GM21737 (cell line): ENCODE measurements around the gene FMN1.

Experiments
- ATAC-seq: cut with Tn5 transposase; IDR thresholded peaks from one replicate; pipeline ENCODE4 v1.9.1; 2021; ENCODE audit warnings: mild to moderate bottlenecking, moderate library complexity; ENCODE audit not compliant: unreplicated experiment

Gene FMN1

DNA sequence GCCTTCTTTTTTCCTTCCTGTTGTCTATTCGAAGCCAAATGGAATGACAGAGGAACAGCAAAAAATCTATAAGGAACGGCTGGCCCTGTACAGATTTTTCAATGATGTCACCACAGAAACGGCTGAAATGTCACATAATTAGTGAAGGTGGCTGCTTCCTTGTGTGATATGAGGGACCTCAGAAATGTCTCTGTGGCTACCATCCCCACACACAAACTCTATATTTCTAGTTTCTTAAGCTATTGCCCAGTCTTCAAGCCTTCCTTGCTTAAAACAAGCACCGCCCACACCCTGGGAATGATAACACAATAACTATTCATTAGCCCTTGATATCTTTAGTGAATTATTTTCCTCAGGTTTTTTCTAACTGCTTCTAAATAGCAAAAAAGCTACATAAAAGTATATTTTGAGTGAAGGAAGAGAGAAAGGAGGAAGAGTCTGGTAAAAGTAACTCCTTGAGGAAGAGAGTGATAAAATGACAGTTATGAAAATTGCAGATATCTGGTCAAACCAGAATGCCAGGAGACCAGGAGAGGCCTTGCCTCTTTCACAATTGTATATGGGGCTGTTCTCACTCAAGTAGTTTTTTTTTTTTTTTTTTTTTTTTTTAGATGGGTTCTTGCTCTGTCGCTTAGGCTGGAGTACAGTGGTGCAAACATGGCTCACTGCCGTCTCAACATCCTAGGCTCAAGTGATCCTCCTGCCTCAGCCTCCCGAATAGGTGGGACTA lies 38.7 kb downstream of the FMN1 start:
- no peak for ATAC-seq

DNA sequence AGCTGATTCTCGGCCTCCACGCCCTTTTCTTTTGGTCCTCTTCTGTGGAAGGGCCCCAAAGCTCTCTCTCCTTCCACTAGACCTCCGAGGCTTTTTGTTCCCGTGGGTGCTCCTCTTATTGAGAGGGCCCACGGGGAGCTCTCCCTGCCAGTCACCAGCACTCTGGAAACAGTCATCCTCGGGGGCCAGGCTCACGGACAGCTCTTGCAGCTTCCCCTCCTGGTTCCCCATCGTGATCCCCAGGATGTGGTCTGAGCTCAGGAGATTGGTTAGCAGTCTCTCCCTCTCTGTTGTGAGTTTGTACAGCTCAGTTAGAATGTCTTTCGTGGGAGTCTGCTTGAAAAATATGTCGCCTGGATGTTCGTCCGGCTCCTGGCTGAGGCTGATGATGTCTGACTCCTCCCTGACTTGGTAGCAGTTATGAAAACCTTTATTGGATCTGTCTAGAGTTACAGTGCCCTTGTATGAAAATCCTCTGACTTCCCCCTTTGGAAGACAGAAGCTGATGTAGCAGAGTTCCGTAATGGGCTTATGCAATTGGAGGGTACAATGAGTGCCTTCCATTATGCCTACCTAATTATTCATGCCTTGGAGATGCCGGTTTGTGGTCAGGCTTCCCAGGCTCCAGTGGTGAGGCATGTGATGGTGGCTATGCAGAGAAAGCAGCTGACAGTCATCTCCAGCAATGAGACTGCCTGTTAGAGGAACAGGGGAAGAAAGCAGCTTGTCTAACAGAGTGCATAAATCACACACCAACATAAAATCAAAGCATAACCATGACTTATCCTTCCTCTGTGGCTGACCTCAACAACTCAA lies 40.0 kb downstream of the FMN1 start:
- no peak for ATAC-seq

- ATAC-seq: no peak
Measured at GRCh38 chr15:33153548-33153947, 41.0 kb downstream of the FMN1 start.

GRCh38 chr15:33152502-33153109 lies 41.9 kb downstream of the FMN1 start:
- ATAC-seq: no peak

GRCh38 chr15:33150971-33151370 lies 43.5 kb downstream of the FMN1 start:
- ATAC-seq: no peak

- no peak for ATAC-seq
Measured at GRCh38 chr15:33150431-33150941, 44.0 kb downstream of the FMN1 start.

GRCh38 chr15:33149919-33150318 lies 44.6 kb downstream of the FMN1 start:
- no peak for ATAC-seq

- no peak for ATAC-seq
Measured at GRCh38 chr15:33148129-33148751, 46.3 kb downstream of the FMN1 start.

GRCh38 chr15:33146051-33146450 lies 48.5 kb downstream of the FMN1 start:
- ATAC-seq: no peak

DNA sequence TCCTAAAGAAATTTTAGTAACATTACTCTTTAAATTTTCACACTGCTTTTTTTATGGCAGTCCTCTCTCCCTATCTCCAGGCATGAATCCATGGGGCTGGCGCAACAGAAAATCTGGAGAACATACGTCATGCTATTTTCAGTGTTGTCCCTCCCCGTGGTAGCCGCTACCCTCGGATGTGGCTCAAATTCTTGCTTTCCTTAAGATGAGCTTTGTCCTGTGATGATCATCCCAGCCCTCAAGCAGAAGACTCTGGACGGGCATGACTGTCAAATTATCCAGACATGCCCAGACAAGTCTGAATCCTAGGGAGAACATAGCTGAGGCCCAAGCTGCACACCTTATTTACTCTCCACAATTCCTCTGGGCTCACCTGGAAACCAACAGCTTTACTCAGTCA lies 49.1 kb downstream of the FMN1 start:
- ATAC-seq: no peak

- peak; percentile 90 for ATAC-seq
Measured at GRCh38 chr15:33142708-33143107, 51.8 kb downstream of the FMN1 start.

DNA sequence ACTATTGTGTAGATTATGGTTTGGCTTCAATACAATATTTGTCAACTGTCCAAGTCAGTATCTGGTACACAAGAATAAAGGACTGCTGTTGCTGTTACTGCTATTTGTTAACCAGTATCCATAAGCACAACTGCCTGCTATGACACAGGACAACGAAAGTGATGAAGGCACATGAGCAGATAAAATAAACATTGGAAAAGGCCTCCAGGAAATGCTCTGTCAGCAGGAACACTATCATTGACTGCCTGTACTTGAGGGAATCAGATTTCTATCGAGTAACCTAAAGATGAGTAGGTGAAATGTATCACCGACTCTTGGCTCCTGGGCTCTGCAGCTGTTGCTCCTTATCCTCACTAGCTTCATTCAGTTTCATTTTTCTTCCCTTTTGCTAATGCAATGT lies 56.5 kb downstream of the FMN1 start:
- ATAC-seq: no peak

- ATAC-seq: no peak
Measured at GRCh38 chr15:33137101-33137500, 57.4 kb downstream of the FMN1 start.

DNA sequence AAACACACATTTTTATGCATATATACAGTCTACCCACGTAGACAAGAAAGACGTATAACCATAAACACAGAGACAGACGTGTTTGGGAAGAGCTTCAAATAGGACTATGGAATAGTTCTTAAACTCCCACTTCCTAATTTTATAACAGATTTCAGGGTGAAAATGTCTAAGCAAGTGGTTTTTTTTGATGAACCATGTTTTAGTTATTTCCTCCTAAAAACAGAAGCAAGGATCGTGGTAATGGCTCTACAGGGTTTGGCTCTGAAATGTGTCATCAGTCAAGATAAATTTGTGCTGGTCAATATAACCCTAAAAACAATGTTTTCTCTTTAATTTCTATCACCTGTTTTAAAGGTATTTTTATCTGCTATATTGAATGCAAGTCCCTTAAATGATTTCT lies 58.2 kb downstream of the FMN1 start:
- no peak for ATAC-seq

DNA sequence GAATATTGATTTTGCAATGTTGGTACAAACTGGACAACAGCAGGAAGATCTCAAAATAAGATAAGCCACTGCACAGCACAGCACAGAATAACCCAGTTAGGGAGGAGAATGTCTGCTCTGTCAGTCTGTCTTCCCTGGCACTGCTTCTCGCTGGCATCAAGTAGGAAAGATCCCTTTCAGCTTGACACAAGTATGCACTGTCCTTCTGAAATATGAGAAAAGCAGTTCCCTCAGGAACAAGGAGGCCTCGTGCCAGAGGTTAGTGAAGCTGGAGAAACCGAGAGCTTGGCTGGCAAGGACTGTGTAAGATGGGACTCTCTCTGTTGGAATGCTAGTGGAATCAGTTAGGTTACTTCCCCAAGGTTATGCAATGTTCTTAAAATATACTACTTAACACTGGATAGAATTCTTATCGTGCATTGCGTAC lies 59.1 kb downstream of the FMN1 start:
- no peak for ATAC-seq

DNA sequence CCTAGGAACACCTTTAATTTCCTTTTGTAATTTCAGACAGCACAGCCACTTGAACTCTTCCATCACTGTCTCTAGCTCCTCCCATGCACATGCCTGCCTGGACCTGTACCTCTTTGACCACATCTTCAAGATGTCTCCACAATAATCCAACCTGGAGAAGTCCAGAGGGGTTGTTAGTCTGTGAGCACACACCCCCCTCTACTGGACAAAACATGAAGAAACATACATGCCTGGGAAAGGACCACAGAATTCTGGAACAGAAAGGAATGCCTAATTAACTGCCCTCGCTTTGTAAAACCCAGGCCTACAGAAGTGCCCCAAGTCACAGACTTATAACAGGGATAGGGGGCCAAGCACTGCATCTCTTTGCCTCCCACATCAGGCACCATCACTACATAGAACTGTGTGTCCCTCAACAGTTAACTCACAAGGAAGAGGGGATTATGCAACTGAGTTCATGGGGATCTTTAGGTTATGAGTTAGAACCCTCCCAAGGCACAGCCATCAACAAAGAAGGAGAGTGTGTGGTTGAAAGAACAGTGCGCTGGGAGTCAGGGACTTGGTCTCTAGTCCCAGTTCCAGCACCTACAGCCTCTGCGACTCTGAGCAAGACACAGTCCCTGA lies 61.7 kb downstream of the FMN1 start:
- no peak for ATAC-seq

DNA sequence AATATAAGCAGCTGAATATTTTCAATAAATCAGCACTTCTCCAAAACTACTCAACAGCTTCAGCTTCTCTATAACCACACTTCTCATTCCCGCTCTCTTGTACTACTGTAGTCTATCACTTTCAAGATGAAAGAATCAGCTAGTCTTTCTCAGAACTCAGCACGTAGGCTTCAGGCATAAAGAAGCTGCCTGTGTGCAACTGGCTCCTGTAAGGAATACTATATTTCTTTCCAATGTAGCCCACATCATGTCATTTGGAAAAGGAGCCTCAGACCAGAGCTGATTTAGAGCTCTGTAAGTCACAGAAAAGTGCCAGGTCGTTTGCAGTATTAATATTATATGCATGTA lies 62.3 kb downstream of the FMN1 start:
- no peak for ATAC-seq

- ATAC-seq: no peak
Measured at GRCh38 chr15:33131552-33132232, 62.8 kb downstream of the FMN1 start.

DNA sequence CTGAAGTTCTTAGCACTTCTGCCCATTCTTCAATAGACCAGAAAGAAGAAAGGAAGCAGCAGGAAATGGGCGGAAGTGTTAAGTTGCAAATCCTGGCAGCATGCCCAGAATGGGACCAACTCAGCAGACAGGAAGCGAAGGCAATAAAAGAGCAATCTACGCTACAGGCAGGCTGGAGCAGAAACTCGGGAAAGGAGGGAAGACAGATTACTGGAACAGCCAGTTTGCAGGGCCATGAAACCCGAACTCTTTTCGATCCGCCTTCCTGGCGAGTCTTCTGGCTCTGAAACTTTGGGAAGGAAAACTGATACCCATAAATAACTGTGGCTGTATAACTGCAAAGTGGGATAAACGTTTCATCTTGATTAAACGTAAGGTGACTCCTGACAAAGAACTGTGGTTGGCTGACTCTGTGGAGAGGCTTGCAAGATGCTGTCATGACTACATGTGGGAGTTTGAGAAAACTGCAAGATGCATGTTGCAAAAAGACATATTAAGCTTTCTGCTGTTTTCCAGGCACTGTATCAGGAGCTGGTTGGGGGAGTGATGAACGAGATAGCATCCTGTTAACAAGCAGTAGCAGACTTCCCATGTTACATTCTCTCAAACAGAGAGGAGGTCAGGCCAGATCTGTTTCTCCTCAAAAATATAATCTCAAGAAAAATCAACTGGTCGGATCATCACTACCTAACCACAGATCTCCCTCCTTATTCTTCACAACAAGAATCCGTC lies 67.8 kb downstream of the FMN1 start:
- ATAC-seq: no peak
